GM21390 (cell line): Measurements from ENCODE around the gene OTOA.
"Not testable (repeated sequence)": the region's sequence is repeated elsewhere in the genome, so short reads cannot be mapped to it uniquely, and the experiment has no call there.

Source experiments
- ATAC-seq: cut with Tn5 transposase; IDR thresholded peaks from one replicate; pipeline ENCODE4 v1.9.1; 2021; ENCODE audit not compliant: unreplicated experiment

Gene OTOA

GRCh38 chr16:21667575-21667974 lies 3.8 kb downstream of the OTOA start:
- ATAC-seq = no peak

GRCh38 chr16:21673469-21673868 lies 9.7 kb downstream of the OTOA start:
- no peak for ATAC-seq

DNA sequence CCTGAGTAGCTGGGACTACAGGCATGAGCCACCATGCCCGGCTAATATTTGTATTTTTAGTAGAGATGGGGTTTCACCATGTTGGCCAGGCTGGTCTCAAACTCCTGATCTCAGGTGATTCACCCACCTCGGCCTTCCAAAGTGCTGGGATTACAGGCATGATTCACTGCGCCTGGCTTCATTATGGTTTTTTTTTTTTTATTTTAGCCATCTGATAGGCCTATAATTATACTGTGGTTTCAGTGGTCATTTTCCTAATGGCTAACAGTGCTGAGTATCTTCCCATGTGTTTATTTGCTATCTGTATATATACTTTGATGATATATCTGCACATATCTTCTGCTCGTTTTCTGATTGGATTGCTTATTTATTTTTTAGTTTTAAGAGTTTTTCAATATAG lies 10.7 kb downstream of the OTOA start:
- ATAC-seq = not testable (repeated sequence)

- not testable (repeated sequence) for ATAC-seq
Measured at GRCh38 chr16:21680714-21681113, 16.9 kb downstream of the OTOA start.

DNA sequence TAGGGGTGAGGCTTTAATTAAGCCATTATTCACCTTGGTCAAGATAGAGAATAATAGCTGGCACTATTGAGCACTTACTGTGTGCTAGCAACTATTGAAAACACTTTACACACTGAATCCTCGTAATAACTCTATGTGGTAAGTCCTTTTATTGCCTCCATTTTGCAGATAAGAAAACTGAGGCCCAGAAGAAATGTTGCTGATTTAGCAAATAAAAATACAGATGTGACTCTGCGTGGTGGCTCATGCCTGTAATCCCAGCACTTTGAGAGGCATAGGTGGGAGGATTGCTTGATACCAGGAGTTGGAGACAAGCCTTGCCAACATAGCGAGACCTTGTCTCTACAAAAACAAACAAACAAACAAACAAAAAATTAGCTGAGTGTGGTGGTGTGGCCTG lies 19.4 kb downstream of the OTOA start:
- ATAC-seq = no peak

DNA sequence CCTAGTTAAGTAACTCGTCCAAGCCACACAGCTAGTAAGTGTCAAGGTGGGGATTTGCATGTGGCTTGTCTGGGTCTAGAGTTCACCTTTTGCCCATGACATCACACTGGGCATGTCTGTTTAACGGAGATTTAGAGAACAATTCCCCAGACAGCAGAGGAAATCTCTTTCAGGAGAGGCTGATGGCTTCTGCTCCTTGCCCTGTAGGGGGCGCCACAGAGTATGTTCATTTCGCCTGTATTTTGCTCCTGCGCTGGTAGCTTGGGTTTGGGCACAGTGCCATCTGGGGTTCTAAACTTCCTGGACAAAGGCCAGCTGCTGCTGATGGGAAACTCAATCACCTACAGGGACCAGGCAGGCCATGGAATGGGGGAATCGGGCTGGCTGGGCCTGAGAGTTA lies 20.4 kb downstream of the OTOA start:
- no peak for ATAC-seq

DNA sequence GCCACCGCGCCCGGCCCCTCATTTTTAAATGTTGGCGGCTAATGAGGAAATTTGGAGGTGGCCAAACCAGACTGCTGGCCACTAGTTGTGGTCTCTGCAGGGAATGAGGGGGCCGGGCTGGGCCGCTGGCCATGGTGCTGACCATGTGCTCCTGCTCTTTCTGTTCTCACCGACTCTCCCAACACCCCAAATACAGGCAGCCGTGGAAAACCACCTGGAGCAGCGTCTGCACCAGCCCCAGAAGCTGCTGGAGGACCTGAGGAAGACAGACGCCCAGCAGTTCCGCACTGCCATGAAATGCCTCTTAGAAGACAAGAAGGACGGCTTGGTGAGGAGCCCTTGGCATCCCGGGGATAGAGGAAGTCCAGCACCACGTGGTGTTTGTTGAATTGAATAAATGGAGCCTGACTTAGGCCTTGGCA lies 21.3 kb downstream of the OTOA start:
- no peak for ATAC-seq

DNA sequence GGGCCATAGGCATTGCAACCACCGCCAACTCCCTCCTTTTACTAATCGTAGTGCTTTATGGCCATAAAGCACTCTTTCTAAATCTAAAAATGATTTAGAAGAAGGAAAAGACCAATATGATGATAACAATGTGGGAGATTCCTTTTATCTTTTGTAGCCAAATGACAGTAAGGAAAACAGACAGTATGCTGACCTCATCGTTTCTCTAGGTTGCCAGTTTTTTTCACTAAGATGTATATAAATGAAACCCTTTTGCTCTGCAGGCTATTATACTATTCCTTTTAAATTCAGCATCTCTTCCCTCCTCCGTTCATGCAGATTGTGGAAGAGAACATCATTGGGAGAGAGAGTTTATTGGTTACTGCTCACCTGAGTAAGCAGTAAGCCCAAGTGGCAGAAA lies 25.3 kb downstream of the OTOA start:
- ATAC-seq = no peak

GRCh38 chr16:21690967-21691366 lies 27.2 kb downstream of the OTOA start:
- ATAC-seq = not testable (repeated sequence)

DNA sequence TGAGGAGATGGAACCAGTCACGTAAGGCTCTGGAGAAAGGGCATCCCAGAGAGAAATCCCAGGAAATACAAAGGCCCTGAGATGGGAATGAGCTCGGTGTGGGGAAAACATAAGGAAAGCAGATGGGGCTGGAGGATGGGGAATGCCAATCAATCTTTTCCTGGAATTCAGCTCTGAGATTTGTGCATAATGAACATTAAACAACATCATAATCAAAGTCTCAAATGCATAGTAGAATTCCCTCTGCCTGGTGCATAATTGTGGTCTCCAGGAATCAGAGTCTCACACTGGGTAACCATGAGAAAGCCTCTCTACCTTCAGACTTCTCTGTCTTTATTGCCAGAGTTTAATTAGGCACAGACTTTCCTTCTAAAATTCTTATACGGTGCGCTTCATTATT lies 30.8 kb downstream of the OTOA start:
- no peak for ATAC-seq

GRCh38 chr16:21697032-21697431 lies 33.3 kb downstream of the OTOA start:
- ATAC-seq = no peak

GRCh38 chr16:21698169-21699032 lies 34.6 kb downstream of the OTOA start:
- ATAC-seq = no peak

- ATAC-seq = no peak
Measured at GRCh38 chr16:21701271-21701670, 37.5 kb downstream of the OTOA start.

DNA sequence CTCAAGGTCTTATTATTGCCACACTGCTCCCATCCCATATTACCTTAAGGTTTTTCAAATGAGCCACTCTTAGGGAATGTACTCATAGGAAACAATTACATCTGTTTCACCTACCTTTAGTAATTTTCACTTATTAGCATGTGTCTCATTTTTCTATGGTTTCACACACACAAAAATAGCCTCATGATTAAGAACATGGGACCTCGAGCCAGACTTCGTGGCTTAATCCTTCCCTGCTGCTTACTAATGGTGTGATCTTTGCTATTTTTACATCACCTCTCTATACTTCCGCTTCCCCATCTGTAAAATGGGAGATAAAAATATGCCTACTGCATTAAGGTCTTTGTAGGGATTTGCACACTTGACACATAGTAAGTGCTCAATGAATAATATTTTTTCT lies 38.5 kb downstream of the OTOA start:
- no peak for ATAC-seq

DNA sequence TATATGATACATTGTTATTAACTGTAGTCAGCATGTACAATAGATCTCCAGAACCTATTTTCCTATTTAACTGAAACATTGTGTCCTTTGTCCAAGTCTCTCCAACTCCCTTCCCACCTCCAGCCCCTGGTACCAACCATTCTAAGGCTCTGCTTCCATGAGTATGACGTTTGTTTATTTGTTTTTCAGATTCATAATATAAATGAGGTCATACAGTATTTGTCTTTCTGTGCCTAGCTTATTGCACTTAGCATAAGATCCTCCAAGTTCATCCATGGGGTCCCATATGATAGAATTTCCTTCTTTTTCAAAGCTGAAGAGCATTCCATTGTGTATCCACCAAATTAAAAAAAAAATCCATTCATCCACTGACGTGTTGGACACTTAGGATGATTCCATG lies 39.4 kb downstream of the OTOA start:
- ATAC-seq = no peak

DNA sequence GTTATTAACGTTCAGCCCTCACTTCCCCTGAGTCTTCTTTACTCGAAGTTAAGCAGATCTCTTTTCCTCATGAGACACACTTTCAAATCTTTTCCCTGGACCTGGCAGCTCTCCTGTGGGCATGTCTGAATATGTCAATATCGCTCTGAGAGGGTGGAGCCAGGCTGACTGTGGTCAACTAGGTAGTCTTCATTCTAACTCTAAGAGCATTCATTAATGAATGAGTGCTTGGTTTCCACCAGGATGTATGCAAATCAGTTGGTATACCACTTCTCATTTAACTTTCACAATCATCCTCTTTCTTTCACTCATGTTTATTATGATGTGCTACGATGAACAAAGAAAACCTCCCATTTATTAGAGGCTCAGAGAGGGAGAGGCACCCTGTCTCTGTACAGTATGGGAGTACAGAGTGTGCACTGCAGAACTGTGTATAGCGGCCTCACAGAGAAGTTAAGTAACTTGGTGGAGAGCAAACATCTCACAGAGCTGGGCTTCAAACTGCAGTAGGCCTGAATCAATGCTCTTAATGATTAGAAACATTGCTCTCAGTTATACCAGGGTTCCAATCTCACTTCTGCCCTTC lies 39.9 kb downstream of the OTOA start:
- ATAC-seq = peak; percentile 64

GRCh38 chr16:21704266-21704665 lies 40.5 kb downstream of the OTOA start:
- no peak for ATAC-seq

GRCh38 chr16:21704733-21705132 lies 41.0 kb downstream of the OTOA start:
- ATAC-seq = no peak

DNA sequence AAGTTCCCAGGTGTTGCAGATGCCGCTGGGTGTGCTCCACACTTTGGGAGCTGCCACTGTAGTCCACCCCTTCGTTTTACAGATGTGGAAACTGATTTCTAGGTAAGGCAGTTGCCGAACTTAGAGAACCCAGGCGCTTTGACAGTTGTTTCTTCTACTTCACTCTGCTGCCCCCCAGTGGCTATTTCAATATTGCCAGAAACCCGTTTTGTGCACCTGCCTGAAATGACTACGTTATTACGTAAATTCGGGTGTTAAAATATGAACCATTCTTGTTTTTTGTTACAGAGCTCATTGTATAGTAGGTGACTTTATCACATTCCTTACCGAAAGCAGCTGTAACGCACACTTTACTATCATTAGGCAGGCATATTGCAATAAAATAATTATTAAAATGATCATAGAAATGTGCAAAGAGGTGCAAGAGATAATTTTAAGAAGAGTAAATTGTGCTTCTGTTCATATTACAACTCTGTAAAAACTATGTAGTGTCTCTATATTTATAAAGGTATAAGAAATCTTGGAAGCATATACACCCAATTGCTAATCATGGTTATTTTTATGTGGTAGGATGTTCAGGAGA lies 44.9 kb downstream of the OTOA start:
- ATAC-seq = no peak

DNA sequence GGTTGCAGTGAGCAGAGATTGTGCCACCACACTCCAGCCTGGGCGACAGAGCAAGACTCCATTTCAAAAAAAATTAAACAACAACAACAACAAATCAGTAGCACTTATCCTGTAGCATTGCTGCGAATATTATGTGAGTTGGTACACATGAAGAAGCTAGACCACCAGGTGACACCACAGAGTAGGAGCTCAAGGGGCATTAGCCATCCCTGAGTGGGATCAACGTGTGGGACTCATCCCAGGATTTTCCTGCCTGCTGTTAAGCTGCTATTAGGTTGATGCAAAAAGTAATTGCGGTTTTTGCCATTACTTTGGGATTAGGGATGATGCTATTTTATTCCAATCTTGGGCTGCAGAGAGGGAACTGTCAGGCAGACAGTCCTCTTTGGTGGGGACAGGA lies 47.2 kb downstream of the OTOA start:
- ATAC-seq = no peak

DNA sequence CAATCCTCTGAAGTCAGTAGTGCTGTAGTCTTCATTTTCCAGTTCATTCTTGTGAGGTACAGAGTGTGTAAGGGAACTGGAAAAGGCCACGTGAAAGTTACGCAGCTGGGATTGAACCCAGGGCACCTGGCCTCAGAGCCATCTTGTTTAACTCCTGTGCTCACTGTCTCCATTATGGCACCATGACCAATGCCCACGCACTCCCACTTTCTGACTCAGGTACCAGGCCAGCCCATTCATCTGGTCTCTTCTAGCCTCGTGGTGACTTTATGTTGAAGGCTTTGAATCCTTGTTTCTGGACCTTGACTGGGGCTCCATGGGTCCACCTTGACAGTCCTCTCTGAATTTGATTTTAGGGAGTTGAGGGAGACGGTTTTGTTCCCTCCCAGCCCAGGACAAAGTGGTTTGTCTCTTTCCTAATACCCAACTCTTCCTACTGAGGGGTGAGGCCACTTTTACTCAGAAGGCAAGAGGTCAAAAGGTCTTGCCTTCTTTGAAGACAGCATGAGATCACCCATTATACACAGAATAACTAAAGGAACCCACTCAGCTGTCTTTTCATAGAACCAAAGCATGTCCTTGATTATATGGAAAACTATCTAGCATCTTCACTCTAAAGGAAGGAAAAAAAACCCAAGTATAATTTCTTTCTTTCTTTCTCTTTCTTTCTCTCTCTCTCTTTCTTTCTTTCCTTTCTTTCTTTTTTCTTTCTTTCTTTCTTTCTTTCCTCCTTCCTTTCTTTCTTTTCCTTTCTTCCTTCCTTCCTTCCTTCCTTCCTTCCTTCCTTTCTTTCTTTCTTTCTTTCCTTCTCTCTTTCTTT lies 50.0 kb downstream of the OTOA start:
- ATAC-seq = no peak

DNA sequence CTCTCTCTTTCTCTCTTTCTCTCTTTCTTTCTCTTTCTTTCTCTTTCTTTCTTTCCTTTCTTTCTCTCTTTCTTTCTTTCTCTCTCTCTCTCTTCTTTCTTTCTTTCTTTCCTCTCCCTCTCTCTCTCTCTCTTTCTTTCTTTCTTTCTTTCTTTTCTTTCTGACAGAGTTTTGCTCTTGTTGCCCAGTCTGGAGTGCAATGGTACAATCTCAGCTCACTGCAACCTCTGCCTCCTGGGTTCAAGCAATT lies 50.5 kb downstream of the OTOA start:
- ATAC-seq = not testable (repeated sequence)
